Gastroesophageal sphincter (tissue), 3 donors: ENCODE data around the gene SLC44A3.

Experiments
- CTCF ChIP-seq, 4 experiments: fragments of 200-600 bp in 2 of 4; fragments of 450-650 bp in 2 of 4; sonication (generic) in 1 of 4; IDR thresholded peaks; one replicate each; pipeline ENCODE4 v1.5.1; 2017 to 2019; ENCODE audit warnings: antibody characterized with exemption in 4 of 4, mild to moderate bottlenecking in 2 of 4, moderate library complexity in 2 of 4
- POLR2A ChIP-seq, 2 donors: fragments of 450-650 bp; IDR thresholded peaks; one replicate each; pipeline ENCODE4 v1.6.1; 2017; ENCODE audit warnings: antibody characterized with exemption in 2 of 2, mild to moderate bottlenecking in 2 of 2, moderate library complexity in 1 of 2

GRCh38 chr1:94851571-94851970, 31.4 kb downstream of the SLC44A3 start:
- no peak for TF ChIP-seq POLR2A (IDR thresholded peaks at IDR 0.05)
- no peak for TF ChIP-seq CTCF (IDR thresholded peaks at IDR 0.05)
